ENCODE data around the gene SERPINB4.

DNA sequence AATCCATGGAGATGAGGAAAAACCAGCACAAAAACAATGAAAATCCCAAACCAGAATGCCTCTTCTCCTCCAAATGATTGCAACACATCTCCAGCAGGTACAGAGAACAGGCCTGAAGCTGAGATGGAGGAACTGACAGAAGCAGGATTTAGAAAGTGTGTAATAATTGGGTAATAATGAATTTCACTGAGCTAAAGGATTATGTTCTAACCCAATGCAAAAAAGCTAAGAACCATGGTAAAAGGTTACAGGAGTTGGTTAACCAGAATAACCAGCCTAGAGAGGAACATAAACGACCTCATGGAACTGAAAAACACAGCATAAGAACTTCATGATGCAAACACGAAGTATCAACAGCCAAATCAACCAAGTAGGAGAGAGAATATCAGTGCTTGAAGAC lies 45.0 kb upstream of the SERPINB4 start:
- TF ChIP-seq CTCF (IDR thresholded peaks at IDR 0.05), result no peak
- no peak for TF ChIP-seq EZH2phosphoT487 (IDR thresholded peaks at IDR 0.05)
